GM11168 (cell line): ENCODE data around the gene FASTK.

Source experiments
- in situ Hi-C: fragments of 300-500 bp; cut with MboI; formaldehyde crosslinking; loops from one replicate; pipeline ENCODE4 v1.12.0; 2022; ENCODE audit warnings: low sequenced_read_pairs; ENCODE audit not compliant: unreplicated experiment

FASTK gene

DNA sequence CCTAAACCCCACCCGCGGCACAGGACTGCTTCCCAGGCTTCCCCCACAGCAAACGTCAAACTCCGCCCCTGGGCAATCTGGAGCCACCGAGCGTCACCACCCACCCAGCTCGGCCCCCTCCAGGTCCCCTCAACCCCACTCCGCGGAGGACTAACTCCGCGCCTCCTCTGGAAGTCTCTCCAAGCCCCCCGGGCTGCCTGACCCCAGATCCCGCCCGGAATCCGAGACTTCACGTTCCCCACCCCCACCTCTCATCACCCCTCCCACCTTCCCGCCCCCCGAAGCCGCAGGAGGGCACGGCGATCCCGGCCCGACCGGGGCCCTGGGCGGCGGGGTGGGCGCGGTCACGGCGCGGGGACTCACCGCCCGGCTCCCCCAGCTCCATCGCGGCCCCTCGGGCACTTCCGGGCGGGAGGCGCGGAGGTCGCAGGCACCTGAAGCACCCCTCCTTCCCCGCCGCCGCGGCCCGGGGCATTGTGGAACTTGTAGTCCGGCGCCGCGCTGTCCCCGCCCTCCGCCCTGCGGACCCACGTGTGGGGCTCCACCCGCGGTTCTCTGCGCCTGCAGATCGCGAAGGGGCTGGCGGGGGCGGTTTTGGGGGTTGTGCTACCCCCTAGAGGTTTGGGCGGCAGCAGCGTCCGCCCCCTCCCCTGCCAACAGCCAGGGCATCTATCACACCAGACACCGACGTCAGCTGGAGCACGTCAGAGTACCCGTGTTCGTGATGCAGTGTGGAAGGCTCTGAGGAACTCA is 2.6 kb upstream of the FASTK start, which contains the start of gene TMUB1:
Gene TMUB1 (minus strand): TSS at position 423 of the 753 bp plus-strand sequence. CDS start 930 bp downstream, outside the sequence.
- in situ Hi-C loops = no loop called here

DNA sequence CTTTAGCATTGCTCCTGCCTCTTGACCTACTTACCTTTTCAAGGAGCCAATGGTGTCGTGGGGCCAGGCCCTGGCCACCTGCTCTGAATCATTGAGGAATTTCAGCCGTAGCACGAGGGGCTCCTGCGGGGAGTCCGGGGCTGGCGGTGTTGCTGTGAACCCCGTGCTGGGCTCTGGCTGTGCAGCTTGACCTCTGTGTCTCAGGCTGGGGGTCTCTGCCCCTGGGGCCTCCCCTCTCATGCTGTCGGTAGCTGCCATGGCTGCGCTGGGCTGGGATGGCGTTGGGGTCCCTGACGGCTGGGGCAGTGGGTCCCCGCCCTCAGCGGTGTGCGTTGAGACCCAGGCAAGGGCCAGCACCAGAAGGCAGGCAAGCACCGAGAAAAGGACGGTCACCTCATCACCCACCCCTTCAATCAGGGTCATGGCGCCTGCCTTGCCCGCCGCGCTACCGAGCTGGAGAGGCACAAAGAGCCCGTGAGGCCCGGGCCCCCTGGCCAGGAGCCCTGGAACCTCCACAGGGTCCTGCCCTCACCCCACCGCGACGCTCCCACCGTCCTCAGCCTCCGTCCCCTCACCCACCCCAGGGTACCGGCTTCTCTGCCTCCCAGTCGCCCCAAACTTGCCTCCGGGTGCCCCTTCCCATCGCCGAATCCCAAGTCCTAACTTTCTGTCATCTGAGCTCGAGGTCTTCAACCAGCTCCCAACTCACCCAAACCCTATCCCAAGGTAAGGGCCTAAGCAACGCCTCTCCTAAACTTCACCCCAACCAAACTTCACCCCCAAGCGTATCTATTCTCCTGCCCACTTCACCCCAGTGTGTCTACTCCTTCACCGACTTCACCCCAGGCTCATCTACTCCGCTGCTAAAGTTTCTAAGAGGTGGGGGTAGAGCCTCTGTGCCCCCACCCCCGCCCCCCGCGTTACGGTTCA is 1.8 kb upstream of the FASTK start:
- in situ Hi-C loops = no loop called here

DNA sequence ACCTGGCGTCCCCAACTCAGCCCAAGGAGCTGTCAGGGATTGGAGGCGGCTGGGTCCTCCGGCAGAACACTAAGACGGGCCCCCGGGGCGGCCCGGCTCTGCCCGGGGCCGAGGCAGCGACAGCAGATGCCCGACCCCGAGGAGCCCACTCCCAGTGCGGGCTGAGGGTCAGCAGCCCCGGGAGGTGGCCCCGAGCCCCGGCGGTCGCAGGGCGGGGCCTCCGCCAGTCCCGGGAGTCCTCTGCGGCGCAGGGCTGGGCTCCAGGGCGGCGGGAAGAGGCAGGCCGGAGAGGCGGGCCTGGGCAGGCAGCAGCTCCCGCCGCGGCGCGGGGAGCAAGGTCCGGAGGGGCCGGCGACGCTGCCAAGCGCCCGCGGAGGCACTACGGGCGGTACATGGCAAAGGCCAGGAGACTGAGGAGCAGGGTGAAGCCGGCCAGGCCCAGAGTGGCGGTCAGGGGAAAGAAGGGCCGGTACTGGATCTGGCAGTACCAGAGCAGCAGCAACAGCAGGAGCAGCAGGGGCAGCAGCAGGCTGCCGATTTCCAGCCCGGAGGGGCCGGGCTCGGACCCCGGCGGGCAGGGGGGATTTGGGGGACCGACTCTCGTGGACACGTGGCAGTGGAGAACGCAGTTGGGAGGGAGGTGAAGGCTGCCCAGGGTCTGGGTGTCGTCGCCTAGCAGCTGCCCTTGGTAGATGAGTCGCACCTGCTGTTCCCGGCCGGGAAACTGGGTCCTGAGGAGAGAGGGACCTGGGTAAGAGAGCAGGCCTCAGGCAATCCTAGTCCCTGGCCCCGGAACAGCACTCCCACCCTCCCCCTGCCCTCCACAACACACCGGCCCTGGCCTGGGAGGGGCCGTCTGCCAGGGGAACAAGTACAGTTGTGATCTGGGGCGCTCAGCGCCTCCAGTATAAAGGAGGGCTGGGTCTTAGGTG is 827 bp upstream of the FASTK start:
- in situ Hi-C loops = no loop called here

DNA sequence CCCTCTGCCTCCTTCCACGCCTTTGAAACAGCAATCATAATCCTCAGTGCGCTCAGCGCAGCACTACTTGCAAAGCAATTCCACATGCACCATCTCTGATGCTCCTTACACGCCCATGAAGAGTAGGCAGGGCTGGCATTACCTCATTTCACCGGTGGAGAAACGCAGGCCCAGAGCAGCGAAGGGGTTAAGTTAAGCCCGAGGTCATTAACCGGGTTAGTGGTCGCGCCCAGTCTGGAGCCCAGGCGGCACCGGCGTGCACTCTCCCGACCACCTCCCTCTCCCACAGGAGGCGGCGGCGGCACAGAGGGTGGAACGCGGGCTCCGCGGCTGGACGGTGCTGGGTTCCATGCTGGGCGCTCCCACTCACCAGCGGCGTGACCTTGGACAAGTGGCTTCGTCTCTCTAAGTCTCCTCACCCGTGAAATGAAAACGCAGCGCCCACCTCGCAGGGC is 515 bp downstream of the FASTK start:
- in situ Hi-C loops = no loop called here

DNA sequence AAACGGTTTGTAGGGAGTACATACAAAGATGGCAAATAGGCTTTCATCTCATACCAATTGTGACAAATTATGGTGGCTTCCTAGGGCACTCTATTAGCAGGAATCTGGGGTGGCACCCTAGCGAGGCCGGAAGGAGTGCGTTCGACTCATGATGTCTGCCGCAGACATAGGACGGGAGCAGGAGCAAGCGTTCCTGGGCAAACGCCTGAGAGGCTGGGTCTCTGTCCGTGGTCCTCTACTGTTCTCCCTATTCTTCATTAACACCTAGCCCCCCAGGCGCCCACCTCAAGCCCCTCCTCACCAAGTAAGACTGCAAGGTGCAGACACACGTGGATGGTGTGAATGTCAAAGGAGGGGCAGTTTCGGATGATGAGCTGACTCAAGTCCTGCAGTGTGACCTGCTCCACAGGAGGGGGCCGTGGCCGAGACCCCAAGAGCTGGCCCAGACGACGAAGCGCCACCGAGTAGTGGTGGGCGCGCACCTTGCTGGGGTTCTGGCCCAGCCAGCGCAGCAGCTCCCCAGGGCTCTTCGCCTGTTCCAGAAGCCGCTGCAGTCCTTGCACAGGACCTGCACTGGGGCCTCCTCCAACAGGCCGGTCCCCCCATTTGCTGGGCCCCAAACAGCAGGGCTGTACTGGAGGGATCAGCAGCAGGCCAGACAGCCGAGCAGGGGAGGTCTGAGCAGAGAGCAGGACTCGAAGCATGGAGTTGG is 1.3 kb downstream of the FASTK start:
- in situ Hi-C loops = no loop called here

DNA sequence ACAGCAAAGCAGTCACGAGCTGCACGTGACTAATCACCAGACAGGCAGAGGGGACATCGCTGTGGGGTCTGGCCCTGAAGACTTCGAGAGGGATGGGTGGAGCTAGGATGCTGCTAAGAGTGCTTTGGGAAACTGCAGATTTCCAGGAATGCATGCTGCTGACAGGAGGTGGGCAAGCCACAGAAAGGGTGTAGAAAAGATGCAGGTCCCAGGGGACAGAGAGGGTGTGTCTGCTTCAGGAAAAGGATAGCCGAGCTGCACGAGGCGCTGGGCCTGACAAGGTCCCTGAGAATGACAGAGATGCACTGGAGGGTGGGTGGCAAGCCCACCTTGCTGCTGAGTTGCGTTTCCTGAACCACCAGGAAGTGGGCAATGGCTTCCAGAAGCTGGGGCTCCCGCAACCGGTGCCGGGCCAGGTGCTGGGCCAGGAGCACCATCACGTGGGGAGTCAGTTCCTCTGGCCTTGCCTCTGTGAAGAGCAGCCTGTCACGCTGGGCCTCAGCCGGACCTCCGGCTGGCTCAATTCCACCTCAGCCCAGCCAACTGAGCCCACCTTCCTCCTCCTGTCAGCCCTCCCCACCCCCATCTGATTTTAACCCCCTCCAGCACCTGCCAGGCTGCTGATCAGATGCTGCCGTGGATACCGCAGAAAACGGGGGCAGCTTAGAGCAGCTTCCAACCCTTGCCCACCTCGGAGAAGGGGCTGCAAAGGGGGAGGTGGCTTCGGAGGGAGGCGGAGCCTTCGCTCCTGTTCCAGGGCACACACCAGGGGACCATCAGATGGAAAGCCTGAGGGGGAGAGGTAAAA is 2.2 kb downstream of the FASTK start:
- in situ Hi-C loops = no loop called here

DNA sequence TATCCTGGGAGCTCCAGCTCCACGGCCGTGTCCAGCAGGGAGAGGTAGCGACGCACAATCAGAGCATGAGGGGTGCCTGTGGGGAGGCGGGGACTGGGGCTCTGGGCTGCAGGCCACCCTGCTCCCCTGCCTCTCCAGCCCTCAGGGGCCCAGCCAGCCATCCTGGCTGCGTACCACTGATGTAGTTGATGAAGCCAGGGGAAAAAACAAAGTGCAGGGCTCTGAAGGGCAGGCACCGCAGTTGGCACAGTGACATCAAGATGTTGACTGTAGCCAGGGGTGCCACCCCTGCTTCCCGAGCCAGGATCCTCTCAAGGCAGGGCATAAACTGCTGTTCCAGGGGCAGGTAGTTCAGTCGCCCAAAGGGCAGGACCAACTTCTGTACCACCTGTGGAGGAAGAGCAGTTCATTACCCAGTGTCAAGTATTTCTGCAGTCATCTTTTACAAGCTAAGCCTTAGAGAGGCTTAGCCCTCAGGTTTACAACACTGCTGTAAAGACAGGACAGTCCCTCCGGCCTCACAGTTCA is 2.8 kb downstream of the FASTK start:
- in situ Hi-C loops = no loop called here

DNA sequence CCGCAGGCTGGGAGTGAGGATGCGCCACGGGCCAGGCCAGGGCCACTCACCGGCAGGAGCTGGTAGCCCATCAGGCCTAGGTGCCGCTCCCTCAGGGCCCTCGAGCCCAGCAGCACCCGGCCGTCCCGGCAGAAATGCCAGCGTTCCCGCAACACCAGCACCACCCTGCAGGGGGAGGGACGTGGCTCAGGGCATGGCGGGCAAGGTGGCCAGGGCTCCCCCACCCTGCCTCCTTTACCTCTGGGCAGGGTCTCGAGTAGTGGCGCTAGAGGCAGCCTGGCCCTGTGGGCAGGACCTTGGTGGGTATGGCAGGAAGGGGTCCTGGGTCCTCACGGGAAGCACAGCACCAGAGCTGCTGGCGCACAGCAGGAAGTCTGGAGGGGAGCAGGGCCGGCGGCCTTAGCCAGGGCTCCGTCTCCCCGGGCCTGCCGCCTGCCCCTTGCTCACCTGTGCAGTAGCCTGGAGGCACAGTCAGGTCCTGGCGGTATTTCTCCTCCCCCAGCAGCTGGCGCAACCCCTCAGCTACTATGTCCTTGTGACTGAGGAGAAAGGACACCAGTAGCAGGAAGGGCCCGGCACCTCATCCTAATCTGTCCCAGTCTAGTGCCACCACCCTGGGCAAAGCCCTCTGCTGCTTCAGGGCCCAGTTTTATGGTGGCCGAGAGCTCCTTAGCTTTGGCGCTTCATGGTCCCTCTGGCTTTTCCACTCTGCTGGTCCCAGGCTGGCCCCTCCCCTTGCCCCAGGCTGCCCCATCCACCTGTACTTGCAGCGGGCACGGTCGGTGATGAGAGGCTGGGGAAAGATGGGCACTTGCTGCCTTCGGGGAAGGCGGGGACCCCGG is 3.5 kb downstream of the FASTK start:
- in situ Hi-C loops = no loop called here

DNA sequence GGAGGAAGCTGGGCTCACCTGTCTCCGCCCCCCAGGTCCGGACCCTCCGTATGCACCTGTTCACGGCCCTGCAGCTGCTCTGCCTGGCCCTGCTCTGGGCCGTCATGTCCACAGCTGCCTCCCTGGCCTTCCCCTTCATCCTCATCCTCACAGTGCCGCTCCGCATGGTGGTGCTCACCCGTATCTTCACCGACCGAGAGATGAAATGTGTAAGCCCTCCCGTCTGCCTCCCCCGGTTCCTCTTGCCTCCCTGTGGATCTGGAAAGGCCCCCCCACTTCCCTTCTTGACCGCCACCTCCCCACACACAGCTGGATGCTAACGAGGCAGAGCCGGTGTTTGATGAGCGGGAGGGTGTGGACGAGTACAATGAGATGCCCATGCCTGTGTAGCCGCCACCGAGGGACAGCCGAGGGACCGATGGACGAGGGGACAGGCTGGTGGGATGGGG is 4.6 kb downstream of the FASTK start:
- in situ Hi-C loops = no loop called here

DNA sequence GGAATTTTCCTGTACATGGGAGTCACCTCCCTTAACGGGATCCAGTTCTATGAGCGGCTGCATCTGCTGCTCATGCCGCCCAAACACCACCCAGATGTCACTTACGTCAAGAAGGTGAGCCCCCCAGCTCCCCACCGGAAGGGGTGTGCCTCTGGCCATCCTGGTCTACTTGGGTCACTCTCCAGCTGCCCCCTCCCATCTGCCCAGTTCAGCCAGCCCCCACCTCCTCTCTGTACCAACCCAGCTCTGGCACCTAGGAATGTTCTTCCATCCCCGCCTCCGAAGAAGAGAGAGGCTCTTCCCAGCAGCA is 5.0 kb downstream of the FASTK start:
- in situ Hi-C loops = no loop called here

DNA sequence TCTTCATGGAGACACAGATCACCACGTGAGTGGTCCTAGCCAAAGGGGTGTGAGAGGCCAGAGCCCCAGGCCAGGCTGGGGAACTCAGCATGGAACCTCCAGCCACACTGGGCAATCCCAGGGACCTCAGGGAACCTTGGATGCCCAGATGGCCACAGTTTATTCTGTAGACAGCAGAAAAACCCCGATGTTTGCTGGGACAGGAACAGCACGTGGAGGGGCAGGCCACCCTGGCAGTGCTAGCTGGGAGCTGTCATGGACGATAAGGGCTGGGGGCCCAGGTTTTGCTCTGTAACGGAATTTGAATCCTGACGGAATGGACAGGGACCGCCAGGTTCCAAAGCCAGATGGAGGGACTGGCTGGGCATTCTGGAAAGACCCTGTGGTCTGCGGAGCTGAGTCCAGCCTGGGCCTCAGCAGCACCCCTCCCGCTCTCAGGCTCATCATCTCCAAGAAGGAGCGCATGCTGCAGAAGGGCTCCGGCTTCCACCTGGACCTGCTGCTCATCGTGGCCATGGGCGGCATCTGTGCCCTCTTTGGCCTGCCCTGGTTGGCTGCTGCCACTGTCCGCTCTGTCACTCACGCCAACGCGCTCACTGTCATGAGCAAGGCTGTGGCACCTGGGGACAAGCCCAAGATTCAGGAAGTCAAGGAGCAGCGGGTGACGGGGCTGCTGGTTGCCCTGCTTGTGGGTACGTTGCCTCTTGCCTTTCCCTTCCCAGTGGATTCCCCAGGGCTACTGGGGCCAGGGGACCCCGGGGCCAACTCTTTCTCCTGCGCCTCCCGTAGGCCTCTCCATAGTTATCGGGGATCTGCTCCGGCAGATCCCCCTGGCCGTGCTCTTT is 5.6 kb downstream of the FASTK start:
- in situ Hi-C loops = no loop called here

DNA sequence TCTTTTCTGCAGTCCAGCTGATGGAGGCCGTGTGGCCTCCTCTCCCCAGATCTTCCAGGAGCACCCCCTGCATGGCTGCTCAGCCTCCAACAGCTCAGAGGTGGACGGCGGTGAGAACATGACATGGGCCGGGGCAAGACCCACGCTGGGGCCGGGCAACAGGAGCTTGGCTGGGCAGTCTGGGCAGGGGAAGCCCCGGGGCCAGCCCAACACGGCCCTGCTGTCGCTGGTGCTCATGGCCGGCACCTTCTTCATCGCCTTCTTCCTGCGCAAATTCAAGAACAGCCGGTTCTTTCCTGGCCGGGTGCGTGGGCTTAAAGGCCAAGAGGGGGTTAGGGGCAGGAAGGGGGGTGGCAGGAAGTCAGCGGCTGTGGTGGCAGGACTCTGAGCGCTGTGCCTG is 6.6 kb downstream of the FASTK start:
- in situ Hi-C loops = no loop called here

DNA sequence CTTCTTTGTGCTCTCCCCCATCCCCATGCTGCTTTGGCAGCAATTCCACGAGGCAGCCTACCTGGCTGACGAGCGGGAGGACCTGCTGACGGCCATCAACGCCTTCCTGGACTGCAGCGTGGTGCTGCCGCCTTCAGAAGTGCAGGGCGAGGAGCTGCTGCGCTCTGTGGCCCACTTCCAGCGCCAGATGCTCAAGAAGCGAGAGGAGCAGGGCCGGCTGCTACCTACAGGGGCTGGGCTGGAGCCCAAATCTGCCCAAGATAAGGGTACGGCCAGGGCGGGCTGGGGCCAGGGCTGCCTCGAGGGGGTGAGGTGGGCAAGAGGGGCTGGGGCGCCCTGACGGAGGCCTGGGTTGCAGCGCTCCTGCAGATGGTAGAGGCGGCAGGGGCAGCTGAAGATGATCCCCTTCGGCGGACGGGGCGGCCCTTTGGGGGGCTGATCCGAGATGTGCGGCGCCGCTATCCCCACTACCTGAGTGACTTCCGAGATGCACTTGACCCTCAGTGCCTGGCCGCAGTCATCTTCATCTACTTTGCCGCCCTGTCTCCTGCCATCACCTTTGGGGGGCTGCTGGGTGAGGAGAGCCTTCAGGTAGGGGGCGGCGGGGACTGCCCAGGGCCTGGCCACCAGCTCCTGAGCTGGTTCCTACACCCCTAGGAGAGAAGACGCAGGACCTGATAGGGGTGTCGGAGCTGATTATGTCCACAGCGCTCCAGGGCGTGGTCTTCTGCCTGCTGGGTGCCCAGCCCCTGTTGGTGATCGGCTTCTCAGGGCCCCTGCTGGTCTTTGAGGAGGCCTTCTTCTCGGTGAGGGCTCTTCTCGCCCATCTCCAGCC is 9.4 kb downstream of the FASTK start:
- in situ Hi-C loops = no loop called here

DNA sequence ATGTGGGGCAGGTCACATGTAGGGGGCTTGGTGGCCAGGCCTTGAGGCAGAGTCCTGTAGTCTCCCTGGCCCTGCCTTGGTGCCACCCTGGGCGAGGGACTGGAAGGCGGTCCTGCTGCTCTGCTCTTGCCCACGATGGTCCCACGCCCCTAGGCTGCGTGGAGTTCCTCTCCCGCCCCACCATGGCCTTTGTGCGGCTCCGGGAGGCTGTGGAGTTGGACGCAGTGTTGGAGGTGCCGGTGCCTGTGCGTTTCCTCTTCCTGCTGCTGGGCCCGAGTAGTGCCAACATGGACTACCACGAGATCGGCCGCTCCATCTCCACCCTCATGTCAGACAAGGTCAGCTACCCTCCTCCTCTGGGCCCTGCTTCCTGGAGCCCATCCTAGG is 10.0 kb downstream of the FASTK start:
- in situ Hi-C loops = no loop called here

DNA sequence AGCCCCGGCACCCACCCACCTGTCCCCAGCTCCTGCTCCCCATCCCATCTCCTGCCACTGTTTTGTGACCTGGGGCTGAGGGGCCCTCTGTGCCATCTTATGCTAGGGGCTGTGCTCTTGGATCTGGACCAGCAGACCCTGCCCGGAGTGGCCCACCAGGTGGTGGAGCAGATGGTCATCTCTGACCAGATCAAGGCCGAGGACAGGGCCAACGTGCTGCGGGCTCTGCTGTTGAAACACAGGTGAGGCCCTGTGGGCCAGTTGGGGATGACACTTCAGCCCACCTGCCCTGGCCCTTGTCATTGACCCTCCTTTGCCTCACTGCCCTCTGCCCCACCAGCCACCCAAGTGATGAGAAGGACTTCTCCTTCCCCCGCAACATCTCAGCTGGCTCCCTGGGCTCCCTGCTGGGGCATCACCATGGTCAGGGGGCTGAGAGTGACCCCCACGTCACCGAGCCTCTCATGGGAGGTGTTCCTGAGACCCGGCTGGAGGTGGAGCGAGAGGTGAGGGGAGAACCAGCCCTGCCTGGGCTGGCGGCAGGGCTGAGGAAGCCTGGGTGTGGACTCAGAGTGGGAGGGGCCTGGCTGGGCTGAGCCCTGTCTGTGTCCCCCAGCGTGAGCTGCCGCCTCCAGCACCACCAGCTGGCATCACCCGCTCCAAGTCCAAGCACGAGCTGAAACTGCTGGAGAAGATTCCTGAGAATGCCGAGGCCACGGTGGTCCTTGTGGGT is 10.6 kb downstream of the FASTK start:
- in situ Hi-C loops = no loop called here
